ENCODE data around the gene PI3.

DNA sequence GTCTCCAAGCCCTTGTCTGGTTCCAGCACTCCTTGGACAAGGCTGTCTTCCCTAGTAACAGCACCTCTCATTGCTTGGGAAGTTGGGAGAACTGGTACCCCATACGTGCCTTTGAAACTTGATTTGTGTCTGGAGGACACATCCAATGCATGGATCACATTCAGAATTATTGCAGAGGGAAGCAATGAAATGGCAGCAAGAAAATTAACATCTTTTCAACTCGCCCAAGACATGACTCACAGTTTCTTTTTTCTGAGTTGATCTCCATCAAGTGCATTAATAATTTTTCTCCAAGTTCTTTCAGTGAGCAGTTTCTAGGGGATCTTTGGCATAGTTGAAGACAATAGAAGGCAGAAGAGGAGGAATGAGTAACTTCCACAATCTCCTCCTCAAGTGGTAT, 22.3 kb upstream of the PI3 start:
- TF ChIP-seq, protein P1, sequence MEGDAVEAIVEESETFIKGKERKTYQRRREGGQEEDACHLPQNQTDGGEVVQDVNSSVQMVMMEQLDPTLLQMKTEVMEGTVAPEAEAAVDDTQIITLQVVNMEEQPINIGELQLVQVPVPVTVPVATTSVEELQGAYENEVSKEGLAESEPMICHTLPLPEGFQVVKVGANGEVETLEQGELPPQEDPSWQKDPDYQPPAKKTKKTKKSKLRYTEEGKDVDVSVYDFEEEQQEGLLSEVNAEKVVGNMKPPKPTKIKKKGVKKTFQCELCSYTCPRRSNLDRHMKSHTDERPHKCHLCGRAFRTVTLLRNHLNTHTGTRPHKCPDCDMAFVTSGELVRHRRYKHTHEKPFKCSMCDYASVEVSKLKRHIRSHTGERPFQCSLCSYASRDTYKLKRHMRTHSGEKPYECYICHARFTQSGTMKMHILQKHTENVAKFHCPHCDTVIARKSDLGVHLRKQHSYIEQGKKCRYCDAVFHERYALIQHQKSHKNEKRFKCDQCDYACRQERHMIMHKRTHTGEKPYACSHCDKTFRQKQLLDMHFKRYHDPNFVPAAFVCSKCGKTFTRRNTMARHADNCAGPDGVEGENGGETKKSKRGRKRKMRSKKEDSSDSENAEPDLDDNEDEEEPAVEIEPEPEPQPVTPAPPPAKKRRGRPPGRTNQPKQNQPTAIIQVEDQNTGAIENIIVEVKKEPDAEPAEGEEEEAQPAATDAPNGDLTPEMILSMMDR (IDR thresholded peaks at IDR 0.05) = no peak
- no peak for TF ChIP-seq ZFX (IDR thresholded peaks at IDR 0.05; ENCODE audit: borderline replicate concordance)

Data from 22Rv1 (cell line).